HT-29 (cell line): ENCODE results near the gene RICTOR. TPM values are rescaled to one million over a fixed set of nuclear protein-coding genes. Genes with fewer than 3 reads are reported as not detected.

ENCODE experiments used
- DNase-seq: peaks from one replicate; pipeline ENCODE4 v3.0.0-alpha.2; 2015; ENCODE audit warnings: low spot score
- small RNA-seq: library from RNA; depleted of rRNA; stranded (forward); fragments of <200 nt; gene quantifications from one replicate; pipeline ENCODE3, GENCODE V24; 2014
- total RNA-seq: library from RNA; depleted of rRNA; stranded (reverse); fragments of >200 nt; shearing (Covaris generic); gene quantifications from 2 replicates; pipeline ENCODE4 v1.2.3, GENCODE V29; 2014; rRNA removed

RICTOR gene
- total RNA-seq, 1 experiment from 2014 or later: 12.8 TPM

DNA sequence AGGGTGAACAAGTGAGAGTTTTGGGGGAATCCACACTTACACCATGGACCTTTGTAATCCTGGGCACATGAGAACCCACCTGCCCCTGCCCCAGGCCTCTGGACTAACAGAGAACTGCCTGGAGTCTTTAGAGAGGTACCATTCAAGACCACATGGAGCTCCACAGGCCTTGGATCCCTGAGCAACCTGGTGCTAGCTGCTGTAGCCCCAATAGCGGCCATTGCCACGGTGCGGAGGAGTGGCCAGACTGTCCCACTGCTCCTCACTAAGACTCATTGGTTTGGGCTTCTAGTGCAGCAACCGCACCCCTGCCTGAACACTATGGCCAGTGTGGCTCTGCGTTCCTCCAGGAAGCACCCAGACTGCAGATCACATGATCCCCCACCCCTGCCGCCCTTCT, 182.6 kb downstream of the RICTOR start:
- no peak for DNase-seq

DNA sequence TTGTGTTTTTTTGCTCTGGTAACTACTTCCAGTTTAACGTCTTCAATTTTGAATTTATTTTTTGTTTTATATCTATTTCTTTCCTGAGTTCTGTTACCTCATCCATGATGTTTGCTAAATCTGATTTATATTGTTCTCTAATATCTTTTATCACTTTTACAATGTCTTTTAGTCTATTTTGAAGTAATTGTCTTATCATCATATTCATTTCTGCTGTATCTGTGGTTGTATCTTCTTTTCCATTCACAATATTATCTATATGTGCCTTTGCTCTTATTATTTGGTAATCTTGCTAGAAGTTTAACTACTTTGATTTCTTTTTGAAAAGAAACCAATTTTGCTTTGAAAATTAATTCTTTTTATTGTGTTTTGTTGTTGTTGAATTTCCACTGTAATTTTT, 184.8 kb downstream of the RICTOR start:
- no peak for DNase-seq

DNA sequence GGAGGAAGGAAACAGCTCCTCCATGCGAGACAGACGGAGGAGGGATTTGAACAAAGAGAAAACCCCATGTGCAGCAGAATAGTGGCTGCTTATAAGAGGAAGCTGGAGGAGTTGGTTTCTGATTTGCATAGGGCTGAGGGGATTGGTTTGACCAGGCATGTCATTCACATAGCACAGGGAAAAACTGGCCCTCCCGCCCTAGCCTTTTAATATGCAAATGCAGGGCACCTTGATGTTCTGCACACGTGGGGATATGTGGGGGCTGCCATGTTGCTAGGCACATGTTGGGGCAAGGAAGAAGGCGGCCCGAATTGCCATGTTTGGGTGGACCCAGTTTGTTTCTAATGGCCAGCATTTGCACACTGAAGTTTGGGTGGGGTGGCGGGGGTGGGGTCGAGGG, 186.2 kb downstream of the RICTOR start:
- no peak for DNase-seq

Small RNA genes within 50 kb of the gene (small RNA-seq; reads per million reads assigned to genes)
- not detected for gene AIG1P1

Other genes with a start within 250 kb of the RICTOR start
- not detected in 2 replicates for gene OSMR, start 228.4 kb downstream of the RICTOR start, total RNA-seq
- gene FYB1, start 145.2 kb upstream of the RICTOR start, total RNA-seq: not detected in 2 replicates